ENCODE results near the gene KIF1C.
A peak's percentile ranks its signal among the peaks of the same experiment; 100 is the strongest.
"Not testable (repeated sequence)": the region's sequence is repeated elsewhere in the genome, so short reads cannot be mapped to it uniquely, and the experiment has no call there.

KIF1C gene

DNA sequence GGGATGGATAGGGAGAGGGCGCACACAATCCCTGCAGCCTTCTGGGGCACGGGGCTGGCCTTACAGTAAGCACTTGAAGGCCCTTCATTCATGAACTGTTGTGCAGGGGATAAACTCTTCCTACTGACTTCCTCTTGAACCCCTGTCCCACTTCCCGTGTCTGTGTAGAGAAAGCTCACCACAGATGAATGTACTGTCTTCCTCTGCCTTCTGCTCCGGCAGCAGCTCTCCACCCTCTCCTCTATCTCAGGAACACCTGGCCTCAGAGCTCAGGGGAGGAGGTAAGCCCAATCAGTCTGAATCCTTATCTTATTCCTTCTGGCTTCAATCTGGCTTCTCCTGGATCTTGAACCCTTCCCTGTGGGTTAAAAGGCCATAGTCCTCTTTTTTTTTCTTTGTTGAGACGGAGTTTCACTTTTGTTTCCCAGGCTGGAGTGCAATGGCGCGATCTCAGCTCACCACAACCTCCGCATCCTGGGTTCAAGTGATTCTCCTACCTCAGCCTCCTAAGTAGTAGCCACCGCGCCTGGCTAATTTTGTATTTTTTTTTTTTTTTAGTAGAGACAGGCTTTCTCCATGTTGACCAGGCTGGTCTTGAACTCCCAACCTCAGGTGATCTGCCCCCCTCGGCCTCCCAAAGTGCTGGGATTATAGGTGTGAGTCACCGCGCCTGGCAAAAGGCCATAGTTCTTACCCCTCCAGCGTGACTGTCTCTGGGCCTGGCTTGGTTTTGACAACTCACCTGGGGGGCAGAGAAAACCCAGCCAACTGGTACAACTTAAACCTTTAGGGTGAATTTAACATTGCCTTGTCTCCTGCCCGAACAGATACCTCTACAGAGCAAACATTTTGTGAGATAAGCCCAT is 44.6 kb downstream of the KIF1C start:
- no peak for DNase-seq (ENCODE audit: low spot score)
- FAIRE-seq: no peak

DNA sequence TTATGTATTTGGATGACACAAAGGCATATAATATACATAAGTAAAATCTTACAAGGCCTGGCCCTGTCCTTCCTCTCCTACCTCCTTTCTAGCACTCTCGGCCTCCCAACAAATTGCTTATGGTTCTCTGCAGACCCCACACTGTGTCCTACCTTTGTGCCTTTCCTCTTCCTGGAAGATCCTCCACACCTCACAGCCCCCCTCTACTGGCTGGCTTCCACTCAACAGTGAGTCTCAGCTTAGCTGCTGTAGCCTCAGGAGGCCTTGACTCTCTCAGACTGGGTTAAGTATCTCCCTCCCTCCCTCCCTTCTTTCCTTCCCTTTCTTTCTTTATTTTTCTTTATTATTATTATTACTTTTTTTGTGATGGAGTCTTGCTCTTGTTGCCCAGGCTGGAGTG is 45.8 kb downstream of the KIF1C start:
- no peak for FAIRE-seq

DNA sequence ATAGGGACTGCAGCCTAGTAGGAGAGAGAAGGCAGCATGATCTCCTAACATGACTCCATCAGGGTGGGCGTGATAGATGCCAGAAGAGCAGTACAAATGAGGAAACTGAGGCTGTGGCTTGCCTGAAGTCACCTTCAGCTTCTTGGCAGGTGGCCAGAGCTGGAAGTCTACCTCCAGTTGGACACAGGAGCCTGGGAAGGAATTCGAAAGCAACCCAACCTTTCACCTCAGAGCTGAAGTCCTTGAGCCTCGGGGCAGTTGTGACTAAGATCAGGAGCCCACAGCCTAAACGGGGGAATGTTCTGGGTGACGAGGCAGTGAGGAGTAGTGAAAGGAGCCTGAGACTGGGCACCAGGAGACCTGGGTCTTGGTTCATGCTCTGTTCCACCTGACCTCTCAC is 46.9 kb downstream of the KIF1C start:
- DNase-seq (ENCODE audit: low spot score) (no peak), FAIRE-seq (no peak)

More for the DNA sequence above, 45.8 kb downstream of the KIF1C start:
- DNase-seq (ENCODE audit: low spot score): no peak

- DNase-seq (ENCODE audit: low spot score) (no peak), FAIRE-seq (no peak)
These were observed 47.7 kb downstream of the KIF1C start for GRCh38 chr17:5045496-5045895.

- FAIRE-seq: no peak
- no peak for DNase-seq (ENCODE audit: low spot score)
These were observed 49.7 kb downstream of the KIF1C start for GRCh38 chr17:5047446-5047845.

- DNase-seq (ENCODE audit: low spot score): no peak
- no peak for FAIRE-seq
These were observed 51.6 kb downstream of the KIF1C start for GRCh38 chr17:5049314-5049841.

DNA sequence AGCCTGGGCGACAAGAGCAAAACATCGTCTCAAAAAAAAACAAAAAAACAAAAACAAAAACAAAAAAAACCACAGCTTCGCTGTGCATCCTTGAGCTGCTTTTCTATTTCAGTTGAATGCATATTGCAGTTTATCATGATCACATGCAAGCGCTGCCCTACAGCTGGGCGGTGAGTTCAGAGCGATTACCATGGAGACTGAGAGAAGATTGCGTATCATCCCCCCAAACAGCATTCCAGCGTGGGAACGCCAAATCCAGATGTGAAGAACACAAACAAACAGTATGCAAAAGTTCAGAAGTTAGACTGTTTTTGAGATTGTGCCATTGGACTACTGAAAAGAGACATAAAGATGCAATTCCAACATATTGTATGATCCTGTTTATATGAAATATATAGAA is 52.5 kb downstream of the KIF1C start:
- FAIRE-seq: no peak
- no peak for DNase-seq (ENCODE audit: low spot score)

DNA sequence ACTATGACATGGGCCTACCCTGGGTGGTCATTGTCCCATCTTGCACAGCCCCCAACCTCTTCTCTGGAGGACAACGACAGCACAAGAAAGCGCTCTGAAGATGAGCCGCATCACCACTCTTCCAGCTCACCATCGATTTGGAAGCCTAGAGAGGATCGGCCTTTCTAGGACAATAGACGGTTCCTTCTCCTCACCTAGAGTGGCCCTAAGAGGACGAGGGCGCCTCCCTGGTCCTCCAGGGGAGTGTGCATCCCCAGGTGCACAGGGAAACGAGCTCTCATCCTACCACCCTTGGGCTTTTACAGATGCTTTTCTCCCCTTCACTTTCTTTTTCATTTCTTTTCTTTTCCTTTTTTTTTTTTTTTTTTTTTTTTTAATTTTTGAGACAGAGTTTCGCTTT is 57.8 kb downstream of the KIF1C start:
- no peak for FAIRE-seq
- DNase-seq (ENCODE audit: low spot score): peak; percentile 51

DNA sequence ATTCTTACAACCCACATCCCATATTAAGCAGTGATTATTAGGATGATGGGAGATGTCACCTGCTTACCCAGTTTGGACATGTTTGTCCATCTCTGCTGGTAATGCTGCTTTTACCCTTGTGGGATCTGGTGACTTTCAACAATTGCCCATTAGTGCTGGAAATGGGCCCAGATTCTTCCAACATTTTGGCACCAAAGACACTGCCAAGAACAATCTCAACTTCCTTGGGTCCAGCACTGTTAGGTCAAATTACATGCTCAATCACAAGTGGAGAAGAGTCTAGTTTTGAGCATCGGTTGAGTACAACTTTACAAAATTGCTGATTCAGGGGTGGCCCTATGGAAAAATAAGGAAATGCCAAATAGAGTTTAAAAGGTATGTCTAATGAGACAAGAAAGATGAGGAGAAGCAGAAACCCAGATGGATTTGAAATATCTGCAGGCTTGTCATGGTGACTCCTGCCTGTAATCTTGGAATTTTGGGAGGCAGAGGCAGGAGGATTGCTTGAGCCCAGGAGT is 67.5 kb downstream of the KIF1C start:
- FAIRE-seq: no peak

GRCh38 chr17:5068236-5068635 is 70.5 kb downstream of the KIF1C start:
- DNase-seq (ENCODE audit: low spot score): no peak

More for the DNA sequence above, 67.5 kb downstream of the KIF1C start:
- no peak for DNase-seq (ENCODE audit: low spot score)

DNA sequence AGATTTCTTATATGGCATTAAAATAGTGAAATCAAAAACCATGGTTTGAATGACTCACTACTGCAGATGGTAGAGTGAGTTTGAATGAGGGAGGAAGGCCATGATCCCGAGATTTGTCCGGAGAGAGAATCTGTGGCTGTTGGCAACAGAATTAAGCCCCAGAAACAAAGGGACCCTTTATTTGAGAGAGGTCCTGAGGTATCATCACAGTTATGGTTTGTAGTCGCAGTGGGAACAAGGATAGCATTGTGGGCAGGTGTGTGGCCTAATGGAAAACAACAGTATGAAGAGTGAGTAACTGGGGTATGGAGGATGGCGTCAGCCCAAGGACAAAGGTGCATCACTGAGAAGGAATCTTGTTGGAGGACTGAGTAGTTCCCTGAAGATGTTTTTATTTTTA is 72.0 kb downstream of the KIF1C start:
- DNase-seq (ENCODE audit: low spot score) (peak; percentile 57), FAIRE-seq (no peak)

More at GRCh38 chr17:5068236-5068635, 70.5 kb downstream of the KIF1C start:
- no peak for FAIRE-seq

- not testable (repeated sequence) for FAIRE-seq; DNase-seq (ENCODE audit: low spot score)
These were observed 77.7 kb downstream of the KIF1C start for GRCh38 chr17:5075472-5075871.

- FAIRE-seq; DNase-seq (ENCODE audit: low spot score): not testable (repeated sequence)
These were observed 79.5 kb downstream of the KIF1C start for GRCh38 chr17:5077275-5077674.

GRCh38 chr17:5077781-5078105 is 80.0 kb downstream of the KIF1C start:
- no peak for DNase-seq (ENCODE audit: low spot score)
- FAIRE-seq: no peak
